A549 (cell line): ENCODE measurements around the gene OPCML.

Experiments
- CEBPB ChIP-seq, 2 experiments: fragments of >200 bp in 1 of 2; sonication (Bioruptor Twin) in 1 of 2; formaldehyde crosslinking in 1 of 2; IDR thresholded peaks; 2 replicates each; pipeline ENCODE4 v1.6.1; 2012 to 2016
- FOSB ChIP-seq: fragments of 250-450 bp; sonication (Bioruptor Pico); IDR thresholded peaks from 2 replicates; pipeline ENCODE4 v1.5.0; 2020; ENCODE audit warnings: mild to moderate bottlenecking, moderate library complexity
- MAZ ChIP-seq: fragments of 150-350 bp; IDR thresholded peaks from 2 replicates; pipeline ENCODE4 v1.6.1; 2014; ENCODE audit warnings: antibody characterized with exemption, low read depth, low read length, borderline replicate concordance
- USF2 ChIP-seq: fragments of 450-650 bp; IDR thresholded peaks from 2 replicates; pipeline ENCODE4 v1.6.1; 2014; ENCODE audit warnings: antibody characterized with exemption

- no peak for TF ChIP-seq CEBPB (IDR thresholded peaks at IDR 0.05)
- no peak for TF ChIP-seq USF2
- no peak for TF ChIP-seq FOSB (CRISPR knock-in tag)
- TF ChIP-seq MAZ = no peak
These were observed 292.7 kb downstream of the OPCML start for GRCh38 chr11:133239575-133239974.
